Activated CD4-positive, alpha-beta memory T cell treated with anti-CD3 and anti-CD28 coated beads for 36 hours (primary cell): ENCODE results near the gene BTBD17. TPM values are rescaled to one million over a fixed set of nuclear protein-coding genes. Genes with fewer than 3 reads are reported as not detected.

ENCODE experiments used
- CTCF ChIA-PET: fragments of 350-600 bp; sonication (Branson Sonifier 250); formaldehyde crosslinking; loops from one replicate; lab custom pipeline; 2021; ENCODE audit warnings: antibody characterized with exemption, inconsistent platforms; lab: Charles Lee
- POLR2A ChIA-PET: fragments of 350-600 bp; sonication (Branson Sonifier 250); formaldehyde crosslinking; loops from one replicate; lab custom pipeline; 2021; ENCODE audit warnings: antibody characterized with exemption; lab: Charles Lee
- DNase-seq: peaks from one replicate; pipeline ENCODE4 v3.0.0-alpha.2; 2020
- H3K27ac Mint-ChIP-seq: one replicate; pipeline ENCODE4 v1.8.0; 2021; ENCODE audit warnings: mixed read lengths
- H3K27me3 Mint-ChIP-seq: one replicate; pipeline ENCODE4 v1.8.0; 2021; ENCODE audit warnings: mixed read lengths
- H3K36me3 Mint-ChIP-seq: one replicate; pipeline ENCODE4 v1.8.0; 2021; ENCODE audit warnings: mixed read lengths
- H3K4me1 Mint-ChIP-seq: one replicate; pipeline ENCODE4 v1.8.0; 2021; ENCODE audit warnings: low read depth, mixed read lengths
- H3K4me3 Mint-ChIP-seq: one replicate; pipeline ENCODE4 v1.8.0; 2021; ENCODE audit warnings: mild to moderate bottlenecking, mixed read lengths
- H3K9me3 Mint-ChIP-seq: one replicate; pipeline ENCODE4 v1.8.0; 2021; ENCODE audit warnings: mixed read lengths
- intact Hi-C: fragments of 100-400 bp; cut with micrococcal nuclease; formaldehyde crosslinking; loops from one replicate; pipeline ENCODE4 v1.15.1; 2023
- total RNA-seq, 2 experiments: library from RNA; stranded (reverse); gene quantifications; one replicate each; pipeline ENCODE4 v1.2.3, GENCODE V29; 2021

BTBD17 gene
- total RNA-seq, 2 experiments from 2014 or later, result not detected

GRCh38 chr17:74342224-74342623 is 19.4 kb downstream of the BTBD17 start:
- no peak overlapping the region for H3K27ac Mint-ChIP-seq
- POLR2A ChIA-PET, result no interaction called here
- H3K4me3 Mint-ChIP-seq, result no peak overlapping the region
- DNase-seq, result no peak
- H3K4me1 Mint-ChIP-seq, result no peaks in the 10 kb centered on the region
- CTCF ChIA-PET, result no interaction called here
- no peaks in the 10 kb centered on the region for H3K9me3 Mint-ChIP-seq
- peaks cover 1% of the 10 kb centered on the region for H3K27me3 Mint-ChIP-seq
- intact Hi-C loops, result no loop called here
- H3K36me3 Mint-ChIP-seq, result no peaks in the 10 kb centered on the region

GRCh38 chr17:74340470-74341023 is 21.1 kb downstream of the BTBD17 start:
- intact Hi-C loops, result no loop called here
- peaks cover 1% of the 10 kb centered on the region for H3K27me3 Mint-ChIP-seq
- no peak overlapping the region for H3K4me3 Mint-ChIP-seq
- ChIA-PET POLR2A (no interaction called here), CTCF (interaction anchor here (0.7 kb wide), 1 partner anchor 12 kb away, joined by 3 read pairs; no protein-coding TSS in a partner anchor)
- H3K36me3 Mint-ChIP-seq, result no peaks in the 10 kb centered on the region
- DNase-seq, result no peak
- no peaks in the 10 kb centered on the region for H3K4me1 Mint-ChIP-seq
- no peaks in the 10 kb centered on the region for H3K9me3 Mint-ChIP-seq
- H3K27ac Mint-ChIP-seq, result no peak overlapping the region

- POLR2A ChIA-PET, result no interaction called here
Observed at GRCh38 chr17:74339537-74340195, 22.0 kb downstream of the BTBD17 start.

GRCh38 chr17:74337834-74338500 is 23.7 kb downstream of the BTBD17 start:
- Mint-ChIP-seq H3K36me3 (no peaks in the 10 kb centered on the region), H3K4me3 (no peak overlapping the region), H3K27me3 (peaks cover 1% of the 10 kb centered on the region), H3K9me3 (no peaks in the 10 kb centered on the region), H3K4me1 (no peaks in the 10 kb centered on the region), H3K27ac (no peak overlapping the region)
- ChIA-PET POLR2A (no interaction called here), CTCF (interaction anchor here (0.5 to 1.3 kb wide), 2 partner anchors 41 to 352 kb away, joined by 3 to 4 read pairs; no protein-coding TSS in a partner anchor)
- no peak for DNase-seq
- intact Hi-C loops, result no loop called here

More at GRCh38 chr17:74339537-74340195, 22.0 kb downstream of the BTBD17 start:
- H3K36me3 Mint-ChIP-seq, result no peaks in the 10 kb centered on the region
- CTCF ChIA-PET, result no interaction called here
- no peaks in the 10 kb centered on the region for H3K9me3 Mint-ChIP-seq
- intact Hi-C loops, result no loop called here
- H3K27me3 Mint-ChIP-seq, result peaks cover 1% of the 10 kb centered on the region
- H3K27ac Mint-ChIP-seq, result no peak overlapping the region
- no peak overlapping the region for H3K4me3 Mint-ChIP-seq
- H3K4me1 Mint-ChIP-seq, result no peaks in the 10 kb centered on the region
- DNase-seq, result no peak

GRCh38 chr17:74336307-74336706 is 25.4 kb downstream of the BTBD17 start:
- Mint-ChIP-seq H3K9me3 (no peaks in the 10 kb centered on the region), H3K27ac (no peak overlapping the region), H3K4me1 (no peaks in the 10 kb centered on the region), H3K36me3 (no peaks in the 10 kb centered on the region), H3K4me3 (no peak overlapping the region), H3K27me3 (peaks cover 1% of the 10 kb centered on the region)
- ChIA-PET POLR2A (no interaction called here), CTCF (interaction anchor here (0.8 to 1.7 kb wide), 2 partner anchors 17 to 31 kb away, joined by 4 to 6 read pairs; partner anchors contain the start of gene GPR142)
- DNase-seq, result no peak
- intact Hi-C loops, result no loop called here

GRCh38 chr17:74335529-74336062 is 26.1 kb downstream of the BTBD17 start:
- Mint-ChIP-seq H3K27ac (no peak overlapping the region), H3K4me3 (no peak overlapping the region), H3K36me3 (no peaks in the 10 kb centered on the region), H3K9me3 (no peaks in the 10 kb centered on the region), H3K4me1 (no peaks in the 10 kb centered on the region), H3K27me3 (peaks cover 1% of the 10 kb centered on the region)
- intact Hi-C loops, result no loop called here
- no peak for DNase-seq
- POLR2A ChIA-PET, result no interaction called here
- CTCF ChIA-PET, result interaction anchor here (0.8 to 1.7 kb wide), 2 partner anchors 17 to 32 kb away, joined by 4 to 6 read pairs; partner anchors contain the start of gene GPR142

GRCh38 chr17:74334393-74335039 is 27.2 kb downstream of the BTBD17 start:
- DNase-seq, result no peak
- Mint-ChIP-seq H3K36me3 (no peaks in the 10 kb centered on the region), H3K4me3 (no peak overlapping the region), H3K9me3 (no peaks in the 10 kb centered on the region), H3K4me1 (peaks cover 1% of the 10 kb centered on the region), H3K27ac (no peak overlapping the region), H3K27me3 (no peaks in the 10 kb centered on the region)
- ChIA-PET CTCF (no interaction called here), POLR2A (no interaction called here)
- intact Hi-C loops, result no loop called here

GRCh38 chr17:74332763-74333283 is 28.8 kb downstream of the BTBD17 start:
- Mint-ChIP-seq H3K4me1 (peaks cover 12% of the 10 kb centered on the region), H3K27me3 (no peaks in the 10 kb centered on the region), H3K27ac (no peak overlapping the region), H3K9me3 (no peaks in the 10 kb centered on the region), H3K4me3 (no peak overlapping the region), H3K36me3 (no peaks in the 10 kb centered on the region)
- DNase-seq, result no peak
- ChIA-PET POLR2A (no interaction called here), CTCF (interaction anchor here (1.2 kb wide), 1 partner anchor 46 kb away, joined by 3 read pairs; no protein-coding TSS in a partner anchor)
- intact Hi-C loops, result no loop called here

- no peaks in the 10 kb centered on the region for H3K36me3 Mint-ChIP-seq
- no peaks in the 10 kb centered on the region for H3K9me3 Mint-ChIP-seq
- no peak for DNase-seq
- CTCF ChIA-PET, result interaction anchor here (1.2 kb wide), 1 partner anchor 47 kb away, joined by 3 read pairs; no protein-coding TSS in a partner anchor
- POLR2A ChIA-PET, result no interaction called here
- H3K27ac Mint-ChIP-seq, result no peak overlapping the region
- H3K27me3 Mint-ChIP-seq, result no peaks in the 10 kb centered on the region
- no peak overlapping the region for H3K4me3 Mint-ChIP-seq
- intact Hi-C loops, result no loop called here
- peaks cover 12% of the 10 kb centered on the region for H3K4me1 Mint-ChIP-seq
Observed at GRCh38 chr17:74332017-74332650, 29.5 kb downstream of the BTBD17 start.

- ChIA-PET CTCF (no interaction called here), POLR2A (no interaction called here)
- intact Hi-C loops, result no loop called here
- no peak overlapping the region for H3K27ac Mint-ChIP-seq
- peaks cover 21% of the 10 kb centered on the region for H3K4me1 Mint-ChIP-seq
- H3K9me3 Mint-ChIP-seq, result no peaks in the 10 kb centered on the region
- H3K4me3 Mint-ChIP-seq, result no peak overlapping the region
- H3K27me3 Mint-ChIP-seq, result no peaks in the 10 kb centered on the region
- no peaks in the 10 kb centered on the region for H3K36me3 Mint-ChIP-seq
- DNase-seq, result no peak
Observed at GRCh38 chr17:74330446-74330845, 31.2 kb downstream of the BTBD17 start.

- no peaks in the 10 kb centered on the region for H3K36me3 Mint-ChIP-seq
- no peak overlapping the region for H3K27ac Mint-ChIP-seq
- ChIA-PET CTCF (interaction anchor here (0.6 to 1.9 kb wide), 2 partner anchors 32 to 130 kb away, joined by 3 to 4 read pairs; no protein-coding TSS in a partner anchor), POLR2A (no interaction called here)
- intact Hi-C loops, result no loop called here
- DNase-seq, result no peak
- peaks cover 2% of the 10 kb centered on the region for H3K27me3 Mint-ChIP-seq
- H3K4me3 Mint-ChIP-seq, result no peak overlapping the region
- H3K4me1 Mint-ChIP-seq, result peaks cover 26% of the 10 kb centered on the region
- no peaks in the 10 kb centered on the region for H3K9me3 Mint-ChIP-seq
Observed at GRCh38 chr17:74329378-74329777, 32.3 kb downstream of the BTBD17 start.
